Muscle layer of colon (tissue), 2 donors: ENCODE results near the gene HARBI1.

ENCODE experiments used
- H3K27ac ChIP-seq: one replicate; pipeline ENCODE4 v1.7.0; 2013; ENCODE audit warnings: low read depth, mild to moderate bottlenecking, low read length, moderate library complexity
- H3K27me3 ChIP-seq, 2 donors: one replicate each; pipeline ENCODE4 v1.7.0; 2013; ENCODE audit warnings: low read length in 2 of 2, mild to moderate bottlenecking in 2 of 2; ENCODE audit not compliant: insufficient read depth in 2 of 2, control insufficient read depth in 1 of 2
- H3K36me3 ChIP-seq: one replicate; pipeline ENCODE4 v1.7.0; 2013; ENCODE audit warnings: mild to moderate bottlenecking, low read length; ENCODE audit not compliant: insufficient read depth
- H3K4me1 ChIP-seq: one replicate; pipeline ENCODE4 v1.7.0; 2013; ENCODE audit warnings: mild to moderate bottlenecking, low read length; ENCODE audit not compliant: insufficient read depth
- H3K4me3 ChIP-seq, 2 donors: one replicate each; pipeline ENCODE4 v1.7.0; 2013; ENCODE audit warnings: low read length in 2 of 2, low read depth in 1 of 2, mild to moderate bottlenecking in 1 of 2, moderate library complexity in 1 of 2
- H3K9ac ChIP-seq: one replicate; pipeline ENCODE4 v1.7.0; 2013; ENCODE audit warnings: low read length
- H3K9me3 ChIP-seq: one replicate; pipeline ENCODE4 v1.7.0; 2013; ENCODE audit warnings: mild to moderate bottlenecking, low read length
- donor health status: abdominal sarcoma.
- donor health status: Adenocarcinoma of cecum.

The HARBI1 gene

DNA sequence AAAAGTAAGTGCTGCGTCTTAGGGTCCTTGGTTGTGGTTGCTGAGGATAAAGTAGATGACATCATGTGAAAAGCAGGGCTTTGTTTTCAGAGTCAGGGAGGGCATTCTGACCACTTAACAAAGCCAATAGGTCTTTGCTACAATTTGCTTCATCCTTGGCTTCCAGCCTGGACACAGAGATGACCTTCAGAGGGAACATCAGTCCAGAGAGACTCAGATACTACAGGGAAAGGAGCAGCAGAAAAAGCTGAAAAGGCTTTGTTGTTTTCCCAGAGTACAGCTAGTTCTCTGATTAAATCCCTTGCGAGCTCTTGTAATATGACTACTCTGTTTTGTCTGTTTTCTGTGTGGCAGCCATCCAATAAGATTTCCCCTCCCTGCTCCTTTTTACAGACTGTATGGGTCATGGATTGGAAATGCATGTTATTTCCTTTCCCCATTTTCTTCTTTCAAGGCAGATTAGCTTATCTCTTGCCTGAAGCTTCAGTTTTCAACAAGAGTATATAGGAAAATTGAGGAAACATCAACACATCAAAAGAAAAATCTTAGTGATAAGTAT, 32.2 kb upstream of the HARBI1 start:
- Histone ChIP-seq H3K36me3 (peaks cover 63% of the 10 kb centered on the region), H3K4me3 (no peak overlapping the region), H3K27me3 (no peaks in the 10 kb centered on the region), H3K9me3 (no peaks in the 10 kb centered on the region), H3K4me1 (no peaks in the 10 kb centered on the region), H3K27ac (no peak overlapping the region), H3K9ac (no peak overlapping the region)

GRCh38 chr11:46643986-46644385, 27.0 kb upstream of the HARBI1 start:
- H3K27ac ChIP-seq = no peak overlapping the region
- H3K9ac ChIP-seq = no peak overlapping the region
- no peak overlapping the region for H3K4me3 ChIP-seq
- no peaks in the 10 kb centered on the region for H3K4me1 ChIP-seq
- no peaks in the 10 kb centered on the region for H3K9me3 ChIP-seq
- peaks cover 29% of the 10 kb centered on the region for H3K36me3 ChIP-seq
- H3K27me3 ChIP-seq = no peaks in the 10 kb centered on the region

- Histone ChIP-seq H3K4me1 (no peaks in the 10 kb centered on the region), H3K36me3 (peaks cover 29% of the 10 kb centered on the region), H3K9me3 (no peaks in the 10 kb centered on the region), H3K27me3 (no peaks in the 10 kb centered on the region), H3K4me3 (no peak overlapping the region), H3K9ac (no peak overlapping the region), H3K27ac (no peak overlapping the region)
Measured at GRCh38 chr11:46643531-46643930, 26.5 kb upstream of the HARBI1 start.

GRCh38 chr11:46642627-46643335, 25.8 kb upstream of the HARBI1 start:
- Histone ChIP-seq H3K9me3 (no peaks in the 10 kb centered on the region), H3K27ac (no peak overlapping the region), H3K36me3 (peaks cover 25% of the 10 kb centered on the region), H3K27me3 (no peaks in the 10 kb centered on the region), H3K9ac (no peak overlapping the region), H3K4me1 (no peaks in the 10 kb centered on the region), H3K4me3 (no peak overlapping the region)

GRCh38 chr11:46641639-46642038, 24.6 kb upstream of the HARBI1 start:
- Histone ChIP-seq H3K27ac (no peak overlapping the region), H3K4me1 (no peaks in the 10 kb centered on the region), H3K27me3 (no peaks in the 10 kb centered on the region), H3K4me3 (no peak overlapping the region), H3K36me3 (peaks cover 14% of the 10 kb centered on the region), H3K9me3 (no peaks in the 10 kb centered on the region), H3K9ac (no peak overlapping the region)

- no peaks in the 10 kb centered on the region for H3K36me3 ChIP-seq
Measured at GRCh38 chr11:46640036-46640788, 23.2 kb upstream of the HARBI1 start.

GRCh38 chr11:46639197-46639839, 22.3 kb upstream of the HARBI1 start:
- Histone ChIP-seq H3K4me1 (no peaks in the 10 kb centered on the region), H3K36me3 (no peaks in the 10 kb centered on the region), H3K4me3 (no peak overlapping the region), H3K9me3 (no peaks in the 10 kb centered on the region), H3K27ac (no peak overlapping the region), H3K27me3 (no peaks in the 10 kb centered on the region), H3K9ac (no peak overlapping the region)

More at GRCh38 chr11:46640036-46640788, 23.2 kb upstream of the HARBI1 start:
- Histone ChIP-seq H3K9me3 (no peaks in the 10 kb centered on the region), H3K27me3 (no peaks in the 10 kb centered on the region), H3K4me3 (no peak overlapping the region), H3K9ac (no peak overlapping the region), H3K27ac (no peak overlapping the region), H3K4me1 (no peaks in the 10 kb centered on the region)

DNA sequence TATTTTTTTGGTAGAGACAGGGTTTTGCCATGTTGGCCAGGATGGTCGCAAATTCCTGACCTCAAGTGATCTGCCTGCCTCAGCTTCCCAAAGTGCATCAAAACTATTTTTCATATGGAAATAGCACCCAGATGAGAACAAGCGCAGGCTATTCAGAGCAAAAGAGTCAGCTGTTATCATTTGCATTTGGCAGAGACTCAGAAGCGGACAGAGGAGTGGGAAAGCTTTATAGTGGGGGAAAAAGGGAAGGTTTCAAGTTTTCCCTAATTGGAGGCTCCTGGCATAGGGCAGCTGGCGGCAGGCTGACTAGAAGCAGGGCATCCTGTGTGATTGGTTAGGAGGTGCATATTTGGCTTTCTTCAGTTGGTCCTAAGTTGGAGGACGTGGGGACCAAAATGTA, 20.5 kb upstream of the HARBI1 start:
- Histone ChIP-seq H3K4me1 (no peaks in the 10 kb centered on the region), H3K4me3 (no peak overlapping the region), H3K27me3 (no peaks in the 10 kb centered on the region), H3K9ac (no peak overlapping the region), H3K36me3 (no peaks in the 10 kb centered on the region), H3K9me3 (no peaks in the 10 kb centered on the region), H3K27ac (no peak overlapping the region)

GRCh38 chr11:46635557-46636139, 18.6 kb upstream of the HARBI1 start:
- Histone ChIP-seq H3K27me3 (no peaks in the 10 kb centered on the region), H3K9ac (no peak overlapping the region), H3K4me1 (no peaks in the 10 kb centered on the region), H3K27ac (no peak overlapping the region), H3K9me3 (no peaks in the 10 kb centered on the region), H3K4me3 (no peak overlapping the region), H3K36me3 (peaks cover 4% of the 10 kb centered on the region)

DNA sequence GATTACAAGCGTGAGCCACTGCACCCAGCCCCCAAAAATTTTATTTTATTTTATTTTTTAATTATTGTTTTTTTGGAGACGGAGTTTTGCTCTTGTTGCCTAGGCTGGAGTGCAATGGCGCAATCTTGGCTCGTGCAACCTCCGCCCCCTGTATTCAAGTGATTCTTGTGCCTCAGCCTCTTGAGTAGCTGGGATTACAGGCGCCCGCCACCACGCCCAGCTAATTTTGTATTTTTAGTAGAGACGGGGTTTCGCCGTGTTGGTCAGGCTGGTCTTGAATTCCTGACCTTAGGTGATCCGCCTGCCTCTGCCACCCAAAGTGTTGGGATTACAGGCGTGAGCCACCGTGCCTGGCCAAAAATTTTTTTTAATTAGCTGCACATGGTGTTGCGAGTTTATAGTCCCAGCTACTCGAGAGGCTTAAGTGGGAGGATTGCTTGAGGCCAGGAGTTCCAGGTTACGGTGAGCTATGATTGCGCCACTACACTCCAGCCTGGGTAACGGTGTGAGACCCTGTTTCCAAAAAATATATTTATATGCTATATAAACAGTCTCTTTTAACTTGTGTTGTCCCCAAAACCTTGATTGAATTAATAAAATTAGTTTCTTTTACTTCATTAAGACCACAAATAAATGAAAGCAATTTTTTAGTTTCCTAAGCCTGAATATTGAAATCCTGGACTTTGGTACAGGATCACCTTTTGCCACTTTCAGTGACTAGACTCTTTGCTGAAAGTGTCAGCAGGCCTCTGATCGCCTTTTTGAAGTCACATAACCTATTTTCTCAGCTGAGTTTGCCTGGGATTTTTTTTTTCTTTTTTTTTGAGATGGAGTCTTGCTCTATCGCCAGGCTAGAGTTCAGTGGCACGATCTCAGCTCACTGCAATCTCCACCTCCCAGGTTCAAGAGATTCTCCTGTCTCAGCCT, 16.5 kb upstream of the HARBI1 start:
- Histone ChIP-seq H3K27me3 (no peaks in the 10 kb centered on the region), H3K9ac (no peak overlapping the region), H3K4me1 (no peaks in the 10 kb centered on the region), H3K36me3 (peaks cover 18% of the 10 kb centered on the region), H3K4me3 (no peak overlapping the region), H3K27ac (no peak overlapping the region), H3K9me3 (no peaks in the 10 kb centered on the region)
